NCI-H774 (cell line): ENCODE measurements around the gene CDCA3.
A peak's percentile ranks its signal among the peaks of the same experiment; 100 is the strongest.

ENCODE experiments used
- DNase-seq: peaks from one replicate; lab custom pipeline; 2025; lab: John Stamatoyannopoulos, UW

The CDCA3 gene

DNA sequence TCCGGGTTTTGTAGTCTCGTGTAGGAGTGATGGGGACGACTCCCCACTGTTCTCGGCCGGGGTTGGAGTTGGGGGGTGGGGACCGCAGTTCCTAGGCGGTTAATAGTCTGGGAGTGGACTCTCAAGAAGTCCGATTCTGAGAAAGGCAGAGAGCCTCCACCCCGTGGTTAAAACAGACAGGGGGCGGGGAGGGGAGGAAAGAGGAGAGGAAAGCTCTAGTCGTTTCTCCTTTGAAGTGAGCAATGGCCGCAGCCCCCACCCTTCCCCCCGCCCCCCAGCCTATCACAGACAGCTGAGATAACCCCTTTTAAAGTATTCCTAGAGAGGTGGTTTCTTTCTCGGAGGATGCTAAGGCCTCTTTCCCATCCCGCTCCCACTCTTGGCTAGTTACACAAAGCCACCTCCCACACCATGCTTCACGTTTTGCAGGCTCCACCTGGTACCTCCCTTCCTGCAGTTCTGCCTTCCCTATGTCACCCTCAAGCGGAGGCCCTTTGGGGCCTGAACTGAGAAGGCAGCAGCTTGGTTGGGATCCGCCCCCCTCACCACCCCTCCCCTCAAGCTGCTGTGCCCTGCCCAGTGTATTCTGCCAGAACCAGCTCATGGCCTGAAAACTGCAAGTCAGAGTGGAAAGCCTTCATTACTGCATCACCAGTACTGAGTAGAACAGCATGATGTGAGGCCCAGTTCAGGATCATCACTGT lies 1.7 kb upstream of the CDCA3 start:
- DNase-seq, result peak; percentile 32

DNA sequence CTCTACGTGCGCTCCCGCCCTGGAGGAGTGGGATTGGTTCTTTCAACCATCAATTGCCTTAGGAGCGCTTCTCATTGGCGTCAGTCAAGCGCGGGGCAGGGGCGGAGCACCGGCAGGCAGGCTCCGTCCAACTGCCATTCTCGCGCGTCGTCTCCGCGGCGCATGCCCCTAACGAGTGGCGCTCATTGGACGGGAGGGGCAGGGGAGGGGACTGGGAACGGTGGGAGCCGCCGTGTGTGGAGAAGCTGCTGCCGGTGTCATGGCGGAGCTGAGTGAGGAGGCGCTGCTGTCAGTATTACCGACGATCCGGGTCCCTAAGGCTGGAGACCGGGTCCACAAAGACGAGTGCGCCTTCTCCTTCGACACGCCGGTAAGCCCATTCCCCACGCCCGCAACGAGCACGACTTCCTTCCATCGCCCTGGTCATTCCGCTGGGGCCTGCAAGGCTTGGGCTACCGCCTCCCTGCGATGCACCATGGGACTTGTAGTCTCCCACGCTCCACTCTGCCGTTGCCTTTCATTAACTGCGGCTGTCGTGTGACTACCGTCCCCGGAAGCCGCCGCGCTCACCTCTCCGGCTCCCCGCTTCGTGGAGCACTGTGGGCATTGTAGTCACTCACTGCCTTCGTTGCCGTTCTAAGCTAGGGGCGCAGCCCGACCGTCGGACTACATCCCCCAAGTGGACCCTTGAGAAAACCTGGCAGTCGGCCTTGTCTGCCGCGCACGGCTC lies 1.0 kb upstream of the CDCA3 start, which contains the start of gene USP5:
Gene USP5 (plus strand): TSS at position 230 of the 730 bp plus-strand sequence. CDS start 30 bp downstream, at position 260.
- peak; percentile 100 for DNase-seq

DNA sequence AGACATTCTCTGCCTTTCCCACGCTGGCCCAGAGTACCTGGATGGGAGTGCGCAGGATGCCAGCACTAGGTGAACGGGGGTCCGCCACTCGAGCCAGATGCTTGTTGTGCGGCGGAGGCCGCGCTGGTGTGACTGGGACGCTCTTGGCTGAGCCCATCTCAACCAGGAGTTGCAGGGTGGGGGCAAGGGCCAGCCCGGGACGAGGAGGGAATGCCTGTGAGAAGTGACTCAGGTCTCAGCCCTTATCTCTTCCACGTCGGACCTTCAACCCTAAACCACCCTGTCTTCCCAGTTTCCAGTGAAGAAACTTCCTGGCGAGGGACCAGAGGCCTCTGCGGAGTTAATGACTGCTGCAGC lies 312 bp downstream of the CDCA3 start:
- no peak for DNase-seq

DNA sequence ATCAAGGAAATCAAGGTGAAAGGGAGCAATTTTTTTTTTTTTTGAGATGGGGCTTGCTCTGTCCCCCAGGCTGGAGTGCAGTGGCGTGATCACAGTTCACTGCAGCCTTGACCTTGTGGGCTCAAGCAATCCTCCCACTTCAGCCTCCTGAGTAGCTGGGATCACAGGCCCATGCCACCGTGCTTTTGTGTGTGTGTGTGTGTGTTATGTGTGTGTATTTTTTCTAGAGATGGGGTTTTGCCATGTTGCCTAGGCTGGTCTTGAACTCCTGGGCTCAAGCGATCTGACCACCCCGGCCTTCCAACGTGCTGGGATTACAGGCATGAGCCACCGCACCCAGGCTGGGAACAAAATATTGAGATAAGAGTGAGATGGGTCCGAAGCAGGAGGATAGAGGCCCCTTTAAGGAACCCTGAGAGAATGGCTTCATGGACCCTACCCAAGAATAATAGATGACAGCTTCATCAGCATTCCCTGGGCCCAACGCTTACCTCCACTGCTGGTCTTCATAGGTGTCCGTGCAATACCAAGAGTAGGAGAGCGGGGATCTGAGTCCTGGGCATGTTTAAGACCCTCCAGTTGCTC lies 1.0 kb downstream of the CDCA3 start:
- DNase-seq, result no peak

DNA sequence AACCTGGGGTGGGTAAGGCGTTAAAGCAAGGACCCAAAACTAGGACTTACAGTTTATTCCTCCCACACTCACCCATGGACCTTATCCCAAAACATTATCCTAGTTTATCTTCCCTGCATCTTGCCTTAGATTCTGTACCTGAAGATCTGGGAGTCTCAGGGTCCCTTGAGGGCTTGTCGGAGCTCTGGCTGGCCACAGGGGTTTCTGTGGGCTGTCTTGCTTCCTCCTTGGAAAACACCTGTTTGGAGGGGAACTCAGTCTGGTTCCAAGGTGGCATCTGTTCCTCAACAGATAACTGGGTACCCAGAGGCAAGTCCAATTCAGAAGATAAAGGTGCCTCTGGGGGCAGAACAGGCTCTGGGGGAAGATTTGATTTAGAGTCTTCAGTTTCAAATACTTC lies 1.7 kb downstream of the CDCA3 start:
- no peak for DNase-seq

DNA sequence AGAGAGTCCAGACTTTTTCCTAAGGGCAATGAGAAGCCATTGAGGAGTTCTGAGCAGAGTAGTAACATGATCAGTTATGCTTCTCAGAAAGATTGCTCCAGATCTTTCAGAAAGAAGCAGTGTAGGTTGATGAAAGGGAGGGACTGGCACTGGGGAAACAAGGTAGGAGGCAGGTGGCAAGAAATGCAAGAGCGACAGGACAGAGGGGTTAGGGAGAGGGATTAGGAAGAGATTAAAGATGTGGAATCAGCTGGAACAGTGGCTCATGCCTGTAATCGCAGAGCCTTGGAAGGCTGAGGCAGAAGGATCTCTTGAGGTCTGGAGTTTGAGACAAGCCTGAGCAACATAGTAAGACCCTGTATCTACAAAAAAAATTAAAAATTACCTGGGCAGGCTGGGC lies 3.4 kb downstream of the CDCA3 start:
- DNase-seq, result no peak

DNA sequence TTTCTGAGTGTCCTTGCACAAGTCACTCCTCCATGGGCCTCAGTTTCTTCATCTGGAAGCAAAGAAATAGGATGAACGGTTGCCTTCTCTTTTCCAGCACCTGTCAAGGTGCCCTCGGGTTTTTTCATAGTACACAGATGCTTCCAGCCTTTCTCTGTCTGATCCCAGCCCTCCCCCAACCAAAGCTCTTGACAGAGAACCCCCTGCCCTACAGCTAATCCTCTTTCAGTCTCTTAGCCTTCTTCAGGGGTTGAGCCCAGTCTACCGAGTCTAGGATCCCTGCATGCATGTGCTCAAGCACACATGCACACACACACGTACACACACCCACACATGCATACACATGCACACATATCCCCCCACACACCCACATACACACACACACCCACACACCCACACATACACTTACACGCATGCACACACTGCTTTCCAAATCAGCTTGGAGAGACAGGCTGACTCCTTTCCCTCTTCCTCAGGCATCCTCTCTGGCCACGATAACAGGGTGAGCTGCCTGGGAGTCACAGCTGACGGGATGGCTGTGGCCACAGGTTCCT lies 4.7 kb downstream of the CDCA3 start:
- DNase-seq, result no peak

DNA sequence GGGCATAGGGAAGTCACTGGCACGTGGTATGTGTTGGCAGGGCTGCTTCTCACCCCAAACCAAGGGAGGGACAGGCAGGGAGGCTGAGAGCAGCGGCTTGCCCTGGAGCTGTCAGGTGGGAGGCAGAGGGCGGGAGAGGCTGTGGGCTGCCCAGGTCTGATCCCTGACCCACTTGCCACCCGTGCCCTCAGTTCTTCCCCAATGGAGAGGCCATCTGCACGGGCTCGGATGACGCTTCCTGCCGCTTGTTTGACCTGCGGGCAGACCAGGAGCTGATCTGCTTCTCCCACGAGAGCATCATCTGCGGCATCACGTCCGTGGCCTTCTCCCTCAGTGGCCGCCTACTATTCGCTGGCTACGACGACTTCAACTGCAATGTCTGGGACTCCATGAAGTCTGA lies 5.7 kb downstream of the CDCA3 start:
- DNase-seq, result no peak

DNA sequence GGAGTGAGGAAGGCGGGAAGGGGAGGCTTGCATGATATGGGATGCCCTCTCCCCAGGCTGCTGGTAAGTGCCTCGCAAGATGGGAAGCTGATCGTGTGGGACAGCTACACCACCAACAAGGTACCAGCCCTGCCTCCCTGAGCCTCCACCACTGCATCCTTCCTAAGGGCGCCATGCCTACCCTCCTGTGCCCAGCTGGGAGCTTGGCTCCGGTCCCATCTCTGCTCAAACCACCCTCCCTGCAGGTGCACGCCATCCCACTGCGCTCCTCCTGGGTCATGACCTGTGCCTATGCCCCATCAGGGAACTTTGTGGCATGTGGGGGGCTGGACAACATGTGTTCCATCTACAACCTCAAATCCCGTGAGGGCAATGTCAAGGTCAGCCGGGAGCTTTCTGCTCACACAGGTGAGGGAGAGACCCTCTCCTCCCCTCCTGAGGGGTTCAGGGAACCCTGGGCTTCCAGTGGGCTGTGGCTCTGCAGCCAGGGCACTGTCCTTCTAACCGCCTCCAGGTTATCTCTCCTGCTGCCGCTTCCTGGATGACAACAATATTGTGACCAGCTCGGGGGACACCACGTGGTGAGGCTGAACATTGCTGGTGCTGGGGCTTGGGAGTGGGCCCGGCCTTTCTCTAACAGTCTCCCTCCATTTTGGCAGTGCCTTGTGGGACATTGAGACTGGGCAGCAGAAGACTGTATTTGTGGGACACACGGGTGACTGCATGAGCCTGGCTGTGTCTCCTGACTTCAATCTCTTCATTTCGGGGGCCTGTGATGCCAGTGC lies 7.8 kb downstream of the CDCA3 start:
- no peak for DNase-seq

DNA sequence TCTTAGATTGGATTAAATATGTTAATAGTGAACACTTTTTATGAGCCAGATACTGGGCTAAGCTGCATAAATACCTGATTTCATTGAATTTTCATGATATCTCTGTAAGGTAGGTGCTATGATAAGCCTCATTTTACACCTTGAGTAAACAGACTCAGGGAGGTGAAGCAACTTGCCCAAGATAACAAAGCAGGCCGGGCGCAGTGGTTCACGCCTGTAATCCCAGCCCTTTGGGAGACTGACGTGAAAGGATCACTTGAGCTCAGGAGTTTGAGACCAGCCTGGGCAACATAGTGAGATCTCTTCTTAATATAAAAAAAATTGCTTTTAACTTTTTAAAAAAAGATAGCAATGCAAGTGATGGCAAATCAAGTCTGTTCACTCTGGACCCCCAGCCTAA lies 9.0 kb downstream of the CDCA3 start:
- no peak for DNase-seq

DNA sequence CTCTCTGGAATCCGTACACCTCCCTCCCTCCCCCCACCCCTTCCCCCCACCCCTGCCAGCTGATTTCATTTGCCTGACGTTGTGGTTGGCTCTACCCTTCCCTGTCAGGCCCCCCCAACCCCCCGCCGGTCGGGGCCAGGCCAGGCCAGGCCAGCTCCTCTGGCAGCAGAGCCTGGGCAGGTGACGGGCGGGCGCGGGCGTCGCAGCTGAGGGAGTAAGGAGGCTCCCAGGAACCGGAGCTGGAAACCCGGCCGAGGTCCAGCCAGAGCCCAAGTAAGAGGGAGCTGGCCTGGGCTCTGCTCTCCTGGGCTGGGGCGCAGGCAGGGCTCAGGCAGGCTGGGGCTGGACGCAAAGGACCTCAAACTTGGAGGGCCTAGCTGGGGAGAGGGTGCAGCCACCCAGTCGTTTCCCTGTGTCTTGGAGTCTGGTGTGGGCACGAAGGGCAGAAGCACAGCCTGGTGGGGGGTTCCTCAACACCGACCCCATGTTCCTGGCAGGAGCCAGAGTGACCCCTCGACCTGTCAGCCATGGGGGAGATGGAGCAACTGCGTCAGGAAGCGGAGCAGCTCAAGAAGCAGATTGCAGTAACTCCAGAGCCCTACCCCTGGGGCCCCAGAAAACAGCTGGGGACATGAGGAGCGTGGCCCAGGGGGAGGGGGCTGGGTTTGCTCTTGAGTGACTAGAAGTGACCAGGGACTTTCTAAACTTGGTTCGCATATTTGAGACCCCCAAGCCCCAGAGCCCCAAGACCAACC lies 10.1 kb downstream of the CDCA3 start, which contains the start of gene GNB3:
Gene GNB3 (plus strand): TSS at position 165 of the 755 bp plus-strand sequence. CDS start 363 bp downstream, at position 528.
- DNase-seq, result no peak

DNA sequence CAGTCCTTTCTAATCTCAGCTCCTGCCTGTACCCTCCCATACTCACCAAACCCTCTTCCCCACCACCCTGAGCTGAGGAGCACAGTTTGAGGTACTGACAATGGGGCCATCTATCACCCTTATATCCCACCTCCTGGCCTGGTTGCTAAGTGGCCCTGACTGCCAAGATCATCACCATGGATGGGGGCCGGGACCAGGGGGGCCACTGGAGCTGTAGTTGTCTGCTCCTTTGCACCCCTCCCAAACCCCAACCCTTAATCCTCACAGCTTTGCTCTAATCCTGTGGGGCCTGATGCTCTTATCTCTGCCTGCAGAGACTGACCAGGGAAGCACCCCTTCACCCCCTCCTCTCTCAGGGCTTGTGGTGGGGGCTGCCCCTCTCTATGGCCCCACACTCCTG lies 10.8 kb downstream of the CDCA3 start:
- no peak for DNase-seq

DNA sequence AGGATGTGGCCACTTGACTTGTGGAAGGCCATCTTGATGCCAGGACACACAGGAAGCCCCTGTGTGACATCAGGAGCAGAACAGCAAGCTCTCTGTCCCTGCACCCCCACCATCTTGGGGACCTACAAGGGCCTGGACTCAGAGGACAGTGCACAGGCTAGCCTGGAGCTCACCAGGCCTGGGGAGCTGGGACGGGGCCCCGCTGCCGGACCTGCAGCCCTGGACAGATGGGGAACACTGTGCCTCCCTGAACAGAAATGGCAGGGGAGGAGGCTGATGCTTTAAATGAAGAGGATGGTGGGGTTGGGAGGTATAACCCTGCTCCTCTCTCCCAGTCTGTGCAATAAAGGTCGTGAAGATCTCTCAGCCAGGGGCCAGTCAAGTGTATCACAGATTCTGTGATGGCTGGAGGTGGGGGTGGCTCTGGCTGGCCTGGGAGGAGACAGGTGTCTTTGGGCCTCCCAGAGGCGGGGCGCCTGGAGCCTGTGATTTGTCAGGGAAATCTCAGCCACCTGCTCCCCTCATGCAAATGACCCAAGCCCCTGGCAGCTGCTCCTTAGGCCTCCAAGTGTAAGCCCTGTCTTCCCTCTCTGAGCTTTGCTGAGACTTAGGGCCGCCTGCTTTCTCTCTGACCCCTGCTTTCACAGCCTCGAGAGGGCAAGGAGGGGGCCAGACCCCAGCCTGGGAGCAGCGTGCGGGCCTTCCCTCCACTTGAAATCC lies 11.4 kb downstream of the CDCA3 start:
- peak; percentile 21 for DNase-seq

DNA sequence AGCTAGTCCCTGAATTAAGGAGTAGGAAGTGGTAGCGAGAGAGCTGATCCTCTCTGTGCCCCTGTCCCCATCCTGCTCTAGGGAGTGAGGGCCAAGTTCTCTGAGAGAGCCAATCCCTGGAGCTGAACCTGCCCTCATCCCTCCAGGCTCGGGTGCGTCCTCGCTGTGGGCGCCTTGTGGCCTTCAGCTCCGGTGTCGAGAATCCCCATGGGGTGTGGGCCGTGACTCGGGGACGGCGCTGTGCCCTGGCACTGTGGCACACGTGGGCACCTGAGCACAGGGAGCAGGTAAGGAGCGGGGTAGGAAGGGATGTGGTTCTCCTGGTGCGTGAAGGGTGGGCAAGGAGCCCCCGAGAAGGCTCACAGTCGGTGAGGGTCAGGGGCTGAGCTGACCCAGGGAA lies 12.2 kb downstream of the CDCA3 start:
- DNase-seq, result no peak

DNA sequence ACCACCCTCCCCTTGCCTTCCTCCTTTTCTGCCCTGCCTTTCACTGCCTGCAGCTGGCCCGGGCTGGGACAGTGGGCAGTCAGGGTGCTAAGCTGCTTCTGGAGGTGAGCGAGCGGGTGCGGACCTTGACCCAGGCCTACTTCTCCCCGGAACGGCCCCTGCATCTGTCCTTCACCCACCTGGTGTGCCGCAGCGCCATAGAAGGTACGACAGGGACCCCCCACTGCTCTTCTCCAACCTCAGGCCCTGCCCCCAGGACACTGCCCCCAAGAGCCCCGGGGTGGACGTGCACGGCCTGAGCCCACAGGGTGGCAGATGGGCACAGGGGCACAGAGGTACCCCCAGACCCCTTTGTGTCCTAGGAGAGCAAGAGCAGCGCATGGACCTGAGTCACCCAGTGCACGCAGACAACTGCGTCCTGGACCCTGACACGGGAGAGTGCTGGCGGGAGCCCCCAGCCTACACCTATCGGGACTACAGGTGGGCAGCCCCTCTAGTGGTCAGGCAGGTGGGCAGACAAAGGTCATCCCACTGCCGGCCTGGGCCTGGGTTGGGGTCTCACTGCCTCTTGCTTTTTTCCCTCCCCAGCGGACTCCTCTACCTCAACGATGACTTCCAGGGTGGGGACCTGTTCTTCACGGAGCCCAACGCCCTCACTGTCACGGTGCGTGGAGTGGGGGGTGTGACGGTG lies 13.6 kb downstream of the CDCA3 start:
- no peak for DNase-seq

DNA sequence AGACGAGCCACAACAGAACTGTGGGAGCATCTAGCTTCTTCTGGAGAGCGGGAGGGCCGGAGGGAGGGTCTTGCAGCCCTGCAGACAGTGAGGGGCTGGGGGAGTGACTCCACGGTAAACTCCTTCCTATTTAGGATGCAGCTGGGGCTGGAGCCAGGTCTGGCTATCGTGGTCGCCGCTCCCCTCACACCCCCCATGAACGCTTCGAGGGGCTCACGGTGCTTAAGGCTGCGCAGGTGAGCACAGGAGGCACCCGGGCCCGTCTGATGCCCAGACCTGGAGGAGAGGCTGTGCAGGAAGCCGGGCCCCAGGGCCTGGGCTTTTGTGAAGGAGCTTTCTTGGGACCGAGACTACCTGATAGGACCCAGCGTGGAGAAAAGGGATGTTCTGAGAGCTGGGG lies 14.2 kb downstream of the CDCA3 start:
- no peak for DNase-seq

DNA sequence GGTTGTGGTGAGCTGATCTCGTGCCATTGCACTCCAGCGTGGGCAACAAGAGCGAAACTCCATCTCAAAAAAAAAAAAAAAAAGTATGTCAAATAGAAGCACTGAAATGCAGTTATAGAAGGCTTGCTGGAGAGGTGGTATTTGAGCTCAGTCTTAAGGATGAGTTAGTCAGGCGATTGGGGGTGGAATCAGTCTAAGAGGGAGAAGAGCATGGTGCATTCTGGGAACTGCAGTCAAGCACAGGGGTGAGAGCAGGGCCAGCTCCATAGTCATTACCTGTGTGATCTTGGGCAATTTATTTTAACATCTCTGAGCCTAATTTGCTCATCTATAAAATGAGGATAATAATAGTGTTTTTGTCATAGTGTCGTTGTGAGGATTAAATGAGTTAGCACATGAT lies 16.2 kb downstream of the CDCA3 start:
- no peak for DNase-seq

DNA sequence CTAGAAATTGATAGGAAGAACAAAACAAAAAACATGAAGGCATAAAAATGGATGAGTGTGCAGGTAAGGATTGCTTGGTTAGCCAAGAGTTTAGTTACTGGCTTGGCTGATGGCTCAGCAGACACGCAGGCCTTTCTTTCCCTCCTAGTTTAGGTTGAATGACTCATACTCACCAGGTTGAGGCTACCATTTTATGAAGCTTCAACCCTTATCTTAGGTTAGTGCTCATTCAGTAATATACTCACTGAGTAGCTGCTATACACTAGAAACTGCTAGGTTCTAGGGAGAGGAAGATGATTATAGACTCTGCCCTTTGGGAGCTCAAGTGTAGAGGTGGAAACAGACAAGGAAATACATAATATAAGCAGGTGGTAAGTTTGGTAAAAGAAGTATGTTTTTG lies 16.8 kb downstream of the CDCA3 start:
- DNase-seq, result no peak

DNA sequence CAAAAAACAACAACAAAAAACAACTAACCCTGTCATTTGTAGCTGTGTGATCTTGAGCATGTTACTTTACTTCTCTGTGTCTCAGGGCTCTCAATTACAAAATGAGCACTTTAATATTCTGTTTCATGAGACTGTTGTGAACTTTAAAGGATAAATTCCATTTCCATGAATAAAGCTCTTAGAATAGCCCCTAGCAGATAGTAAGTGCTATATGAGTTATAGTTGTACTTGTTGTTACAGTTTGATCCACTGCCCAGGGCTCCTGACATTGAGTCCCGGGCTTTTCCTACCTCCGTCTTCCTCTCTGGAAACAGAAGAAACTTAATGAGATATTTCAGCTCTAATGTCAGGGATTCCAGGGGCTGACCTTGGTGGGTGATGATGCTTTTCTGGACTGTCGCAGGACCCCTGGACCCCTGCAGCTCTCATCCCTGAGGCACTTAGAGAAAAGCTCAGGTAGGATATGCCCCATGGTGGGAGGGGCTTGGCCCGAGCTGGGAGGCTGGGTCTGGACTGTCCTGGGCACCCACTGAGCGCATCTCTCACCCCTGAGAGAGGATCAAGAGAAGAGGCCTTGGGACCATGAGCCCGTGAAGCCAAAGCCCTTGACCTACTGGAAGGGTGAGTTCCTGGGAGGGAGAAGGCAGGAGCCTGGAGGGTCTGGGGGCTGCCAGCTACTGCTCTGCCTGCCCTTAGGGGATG lies 17.7 kb downstream of the CDCA3 start:
- no peak for DNase-seq

DNA sequence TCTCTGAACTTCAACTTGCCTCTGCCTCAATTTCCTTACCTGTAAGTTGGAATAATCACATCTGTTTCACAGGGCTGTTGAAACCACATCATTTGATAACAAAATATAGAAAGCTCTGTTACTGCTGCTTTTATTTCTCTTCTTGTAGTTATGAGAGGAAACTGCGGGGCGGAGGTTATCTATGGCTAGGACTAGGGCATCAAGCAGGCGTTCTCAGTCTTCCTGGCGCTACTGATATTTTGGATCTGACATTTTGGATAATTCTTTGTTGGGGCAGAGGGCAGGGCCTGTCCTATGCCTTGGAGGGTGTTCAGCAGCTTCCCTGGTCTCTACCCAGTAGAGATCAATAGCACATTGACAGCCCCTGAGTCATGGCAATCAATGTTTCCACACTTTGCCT lies 19.0 kb downstream of the CDCA3 start:
- DNase-seq, result no peak
